ENCODE results near the gene CCL4. TPM values are rescaled to one million over a fixed set of nuclear protein-coding genes. Genes with fewer than 3 reads are reported as not detected.
"Not testable (repeated sequence)": the region's sequence is repeated elsewhere in the genome, so short reads cannot be mapped to it uniquely, and the experiment has no call there.

Gene CCL4
- total RNA-seq, 2 experiments from 2014 or later: 1.5 to 2.1 TPM

- Mint-ChIP-seq H3K9me3 (no peaks in the 10 kb centered on the region), H3K4me3 (no peak overlapping the region), H3K27ac (no peak overlapping the region), H3K27me3 (peaks cover 16% of the 10 kb centered on the region), H3K4me1 (ENCODE audit: low read depth) (peaks cover 9% of the 10 kb centered on the region), H3K36me3 (ENCODE audit: low read depth) (no peaks in the 10 kb centered on the region)
- Histone ChIP-seq H3K27ac (ENCODE audit: low read depth in 1 of 2, low read length in 2 of 2) (no peak overlapping the region), H3K4me1 (ENCODE audit: insufficient read depth, low read length) (peaks cover 16% of the 10 kb centered on the region), H3K9me3 (ENCODE audit: control insufficient read depth in 1 of 2, insufficient read depth in 1 of 2, low read length in 2 of 2) (no peaks in the 10 kb centered on the region), H3K4me3 (ENCODE audit: low read length) (no peak overlapping the region), H3K36me3 (ENCODE audit: insufficient read depth, low read length) (no peaks in the 10 kb centered on the region), H3K27me3 (ENCODE audit: control insufficient read depth in 1 of 2, insufficient read depth in 2 of 2, low read length in 2 of 2) (peaks cover 0 to 17% of the 10 kb centered on the region in 2 experiments)
- POLR2A ChIA-PET: no interaction called here
- ATAC-seq (ENCODE audit: poor library complexity) (no peak), DNase-seq (peak in 2 of 14 experiments; percentile 45 to 57)
- CTCF ChIA-PET: interaction anchor here (1.7 kb wide), 1 partner anchor 13 kb away, joined by 4 read pairs; no protein-coding TSS in a partner anchor
- intact Hi-C loops (cut with DNase I, micrococcal nuclease): loop anchor here in 1 of 2 experiments (2.0 kb wide), 1 partner anchor 17 kb away; the partner anchor contains the start of gene CCL4
- no peak for TF ChIP-seq CTCF (IDR thresholded peaks at IDR 0.05)
Observed at GRCh38 chr17:36085765-36086164, 17.9 kb upstream of the CCL4 start.

GRCh38 chr17:36086791-36087190 is 16.8 kb upstream of the CCL4 start:
- DNase-seq (no peak), ATAC-seq (ENCODE audit: poor library complexity) (no peak)
- Mint-ChIP-seq H3K27me3 (peaks cover 20% of the 10 kb centered on the region), H3K36me3 (ENCODE audit: low read depth) (no peaks in the 10 kb centered on the region), H3K9me3 (no peaks in the 10 kb centered on the region), H3K4me1 (ENCODE audit: low read depth) (peaks cover 9% of the 10 kb centered on the region), H3K27ac (no peak overlapping the region), H3K4me3 (no peak overlapping the region)
- Histone ChIP-seq H3K27ac (ENCODE audit: low read depth in 1 of 2, low read length in 2 of 2) (no peak overlapping the region), H3K27me3 (ENCODE audit: control insufficient read depth in 1 of 2, insufficient read depth in 2 of 2, low read length in 2 of 2) (peaks cover 0 to 17% of the 10 kb centered on the region in 2 experiments), H3K9me3 (ENCODE audit: control insufficient read depth in 1 of 2, insufficient read depth in 1 of 2, low read length in 2 of 2) (no peaks in the 10 kb centered on the region), H3K4me3 (ENCODE audit: low read length) (no peak overlapping the region), H3K4me1 (ENCODE audit: insufficient read depth, low read length) (peaks cover 16% of the 10 kb centered on the region), H3K36me3 (ENCODE audit: insufficient read depth, low read length) (no peaks in the 10 kb centered on the region)
- POLR2A ChIA-PET: no interaction called here
- no peak for TF ChIP-seq CTCF (IDR thresholded peaks at IDR 0.05)
- CTCF ChIA-PET: interaction anchor here (1.7 kb wide), 1 partner anchor 14 kb away, joined by 4 read pairs; no protein-coding TSS in a partner anchor
- intact Hi-C loops (cut with DNase I, micrococcal nuclease): no loop called here

- POLR2A ChIA-PET; H3K4me1 ChIP-seq (ENCODE audit: insufficient read depth, low read length); H3K4me3 Mint-ChIP-seq; DNase-seq; H3K9me3 ChIP-seq (ENCODE audit: control insufficient read depth in 1 of 2, insufficient read depth in 1 of 2, low read length in 2 of 2); H3K27ac ChIP-seq (ENCODE audit: low read depth in 1 of 2, low read length in 2 of 2); ATAC-seq (ENCODE audit: poor library complexity); H3K36me3 Mint-ChIP-seq (ENCODE audit: low read depth); H3K27ac Mint-ChIP-seq; intact Hi-C loops (cut with DNase I, micrococcal nuclease); H3K36me3 ChIP-seq (ENCODE audit: insufficient read depth, low read length); H3K9me3 Mint-ChIP-seq; H3K4me3 ChIP-seq (ENCODE audit: low read length); H3K4me1 Mint-ChIP-seq (ENCODE audit: low read depth): not testable (repeated sequence)
- CTCF ChIA-PET: interaction anchor here (1.7 kb wide), 1 partner anchor 15 kb away, joined by 4 read pairs; no protein-coding TSS in a partner anchor
- H3K27me3 Mint-ChIP-seq: peaks cover 22% of the 10 kb centered on the region
- H3K27me3 ChIP-seq (ENCODE audit: control insufficient read depth in 1 of 2, insufficient read depth in 2 of 2, low read length in 2 of 2): peaks cover 0 to 17% of the 10 kb centered on the region in 2 experiments
Observed at GRCh38 chr17:36087471-36087870, 16.2 kb upstream of the CCL4 start.

GRCh38 chr17:36087897-36088572 is 15.6 kb upstream of the CCL4 start:
- H3K4me1 Mint-ChIP-seq (ENCODE audit: low read depth); H3K27ac Mint-ChIP-seq; H3K9me3 ChIP-seq (ENCODE audit: control insufficient read depth in 1 of 2, insufficient read depth in 1 of 2, low read length in 2 of 2); H3K4me1 ChIP-seq (ENCODE audit: insufficient read depth, low read length); ATAC-seq (ENCODE audit: poor library complexity); H3K36me3 Mint-ChIP-seq (ENCODE audit: low read depth); H3K36me3 ChIP-seq (ENCODE audit: insufficient read depth, low read length); H3K9me3 Mint-ChIP-seq; CTCF ChIA-PET; H3K4me3 Mint-ChIP-seq; H3K4me3 ChIP-seq (ENCODE audit: low read length); intact Hi-C loops (cut with DNase I, micrococcal nuclease); POLR2A ChIA-PET: not testable (repeated sequence)
- peaks cover 22% of the 10 kb centered on the region for H3K27me3 Mint-ChIP-seq
- peak in 1 of 14 experiments; percentile 65 for DNase-seq
- Histone ChIP-seq H3K27ac (ENCODE audit: low read depth in 1 of 2, low read length in 2 of 2) (peak overlapping the region in 1 of 2 donors; percentile 35), H3K27me3 (ENCODE audit: control insufficient read depth in 1 of 2, insufficient read depth in 2 of 2, low read length in 2 of 2) (peaks cover 0 to 17% of the 10 kb centered on the region in 2 experiments)
